Natural killer cell (primary cell): ENCODE data around the gene GLIS1. TPM values are rescaled to one million over a fixed set of nuclear protein-coding genes. Genes with fewer than 3 reads are reported as not detected.

Experiments used
- ATAC-seq, 3 donors: fragments of 150-1000 bp in 2 of 3; fragments of 200-7000 bp in 1 of 3; cut with Tn5 transposase; 1 replicate in 1 of 3; 2 replicates in 2 of 3; pipeline ENCODE4 v1.10.0; 2021; ENCODE audit warnings: mild to moderate bottlenecking in 2 of 3, moderate library complexity in 2 of 3
- DNase-seq, 2 donors: peaks; one replicate each; pipeline versions ENCODE4 v3.0.0 to v3.0.0-alpha.2; 2013 to 2021; ENCODE audit warnings: mixed read lengths in 1 of 2
- H3K27ac ChIP-seq: one replicate; pipeline ENCODE4 v1.5.1; 2013; ENCODE audit warnings: mild to moderate bottlenecking, low read length
- H3K27me3 ChIP-seq: one replicate; pipeline ENCODE4 v1.6.1; 2013; ENCODE audit warnings: low read length; ENCODE audit not compliant: control insufficient read depth, insufficient read depth
- H3K36me3 ChIP-seq: one replicate; pipeline ENCODE4 v1.6.1; 2013; ENCODE audit warnings: low read length; ENCODE audit not compliant: control insufficient read depth, insufficient read depth
- H3K4me1 ChIP-seq: one replicate; pipeline ENCODE4 v1.6.1; 2013; ENCODE audit warnings: low read length; ENCODE audit not compliant: control insufficient read depth, insufficient read depth
- H3K4me3 ChIP-seq: one replicate; pipeline ENCODE4 v1.5.1; 2013; ENCODE audit warnings: low read length
- H3K9me3 ChIP-seq: one replicate; pipeline ENCODE4 v1.6.1; 2013; ENCODE audit warnings: low read length; ENCODE audit not compliant: control insufficient read depth, insufficient read depth
- H3K27ac Mint-ChIP-seq, 2 donors: one replicate each; pipeline ENCODE4 v1.8.0; 2022; ENCODE audit warnings: mild to moderate bottlenecking in 2 of 2, mixed read lengths in 2 of 2, moderate library complexity in 1 of 2
- H3K27me3 Mint-ChIP-seq, 2 donors: one replicate each; pipeline ENCODE4 v1.8.0; 2022; ENCODE audit warnings: low read depth in 2 of 2, mixed read lengths in 2 of 2
- H3K36me3 Mint-ChIP-seq: one replicate; pipeline ENCODE4 v1.8.0; 2022; ENCODE audit warnings: mixed read lengths
- H3K4me1 Mint-ChIP-seq, 2 donors: one replicate each; pipeline ENCODE4 v1.8.0; 2022; ENCODE audit warnings: mixed read lengths in 2 of 2
- H3K4me3 Mint-ChIP-seq: one replicate; pipeline ENCODE4 v1.8.0; 2022; ENCODE audit warnings: mild to moderate bottlenecking, moderate library complexity, mixed read lengths
- H3K9me3 Mint-ChIP-seq, 2 donors: one replicate each; pipeline ENCODE4 v1.8.0; 2022; ENCODE audit warnings: mixed read lengths in 2 of 2
- WGBS: methylation state at CpG from one replicate; pipeline ENCODE4 v1.1.7; 2013; ENCODE audit warnings: missing lambda C conversion rate; ENCODE audit not compliant: insufficient coverage; 5-methylcytosine and 5-hydroxymethylcytosine counted together
- intact Hi-C: fragments of 100-400 bp; cut with micrococcal nuclease; formaldehyde crosslinking; loops from one replicate; pipeline ENCODE4 v1.14.2; 2022
- total RNA-seq, 4 donors: library from RNA; stranded (reverse); fragments of 120-200 nt in 1 of 4; gene quantifications; one replicate each; pipeline versions ENCODE4 v1.2.3 to v1.2.4, GENCODE V29; 2013 to 2022
- TF ChIP-seq, protein P1 (sequence below): fragments of 200-600 bp; IDR thresholded peaks from one replicate; pipeline ENCODE4 v1.8.0; 2022; ENCODE audit warnings: antibody characterized with exemption

The GLIS1 gene
- total RNA-seq, 3 donors from 2014 or later (not counting 1 experiment from before 2014, with no cell fraction given), result not detected

DNA sequence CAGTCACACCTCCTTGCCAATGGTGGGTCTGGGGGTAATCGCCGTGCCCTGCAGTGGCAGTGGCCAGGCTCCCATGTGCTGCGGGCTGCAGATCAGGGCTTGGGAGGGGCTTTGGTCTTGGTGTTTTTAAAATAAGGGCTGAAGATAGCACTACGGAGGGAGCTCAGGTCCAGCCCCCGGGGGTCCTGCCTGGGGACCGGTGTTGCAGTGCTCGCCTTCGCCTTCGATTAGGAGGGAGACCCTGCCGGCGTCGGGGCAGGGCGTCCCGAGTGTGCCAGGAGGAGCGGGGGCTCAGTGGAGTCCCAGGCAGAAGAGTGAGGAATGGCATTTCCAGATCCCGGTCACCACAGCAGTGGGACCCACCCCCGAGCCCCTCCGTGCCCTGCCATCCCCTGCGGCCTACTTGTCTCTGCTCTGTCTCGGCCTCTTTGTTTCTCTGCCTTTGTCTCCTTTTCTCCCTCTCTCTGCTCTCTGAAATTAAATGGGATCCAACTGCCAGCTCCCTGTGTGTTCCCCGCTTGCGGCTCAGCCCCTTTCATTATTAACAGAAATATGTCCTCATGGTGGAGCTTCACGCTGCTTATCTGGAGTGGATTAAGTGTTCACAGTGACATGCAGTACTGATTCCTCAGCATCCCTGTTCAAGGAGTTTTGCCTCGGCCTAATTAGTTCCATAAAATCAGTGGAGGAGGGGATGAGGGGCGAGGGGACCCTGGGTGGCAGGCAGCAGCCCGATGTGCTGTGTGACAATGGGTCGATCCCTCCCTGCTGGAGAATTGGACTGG is 235.3 kb downstream of the GLIS1 start:
- ATAC-seq (no peak), DNase-seq (no peak)
- TF ChIP-seq, protein P1, sequence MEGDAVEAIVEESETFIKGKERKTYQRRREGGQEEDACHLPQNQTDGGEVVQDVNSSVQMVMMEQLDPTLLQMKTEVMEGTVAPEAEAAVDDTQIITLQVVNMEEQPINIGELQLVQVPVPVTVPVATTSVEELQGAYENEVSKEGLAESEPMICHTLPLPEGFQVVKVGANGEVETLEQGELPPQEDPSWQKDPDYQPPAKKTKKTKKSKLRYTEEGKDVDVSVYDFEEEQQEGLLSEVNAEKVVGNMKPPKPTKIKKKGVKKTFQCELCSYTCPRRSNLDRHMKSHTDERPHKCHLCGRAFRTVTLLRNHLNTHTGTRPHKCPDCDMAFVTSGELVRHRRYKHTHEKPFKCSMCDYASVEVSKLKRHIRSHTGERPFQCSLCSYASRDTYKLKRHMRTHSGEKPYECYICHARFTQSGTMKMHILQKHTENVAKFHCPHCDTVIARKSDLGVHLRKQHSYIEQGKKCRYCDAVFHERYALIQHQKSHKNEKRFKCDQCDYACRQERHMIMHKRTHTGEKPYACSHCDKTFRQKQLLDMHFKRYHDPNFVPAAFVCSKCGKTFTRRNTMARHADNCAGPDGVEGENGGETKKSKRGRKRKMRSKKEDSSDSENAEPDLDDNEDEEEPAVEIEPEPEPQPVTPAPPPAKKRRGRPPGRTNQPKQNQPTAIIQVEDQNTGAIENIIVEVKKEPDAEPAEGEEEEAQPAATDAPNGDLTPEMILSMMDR, result no peak
- H3K4me1 Mint-ChIP-seq, result peaks cover 9% of the 10 kb centered on the region in 2 donors
- 93% methylated on average over 27 of the region's 27 CpGs for WGBS
- intact Hi-C loops, result no loop called here
- H3K27me3 Mint-ChIP-seq, result peaks cover 4 to 7% of the 10 kb centered on the region in 2 donors
- H3K27ac Mint-ChIP-seq, result peak overlapping the region in 1 of 2 donors; percentile 0
- no peaks in the 10 kb centered on the region for H3K36me3 Mint-ChIP-seq
- Histone ChIP-seq H3K36me3 (no peaks in the 10 kb centered on the region), H3K27ac (no peak overlapping the region), H3K27me3 (peaks cover 2% of the 10 kb centered on the region), H3K4me3 (no peak overlapping the region), H3K4me1 (peaks cover 13% of the 10 kb centered on the region), H3K9me3 (no peaks in the 10 kb centered on the region)
- no peaks in the 10 kb centered on the region for H3K9me3 Mint-ChIP-seq
- no peak overlapping the region for H3K4me3 Mint-ChIP-seq

DNA sequence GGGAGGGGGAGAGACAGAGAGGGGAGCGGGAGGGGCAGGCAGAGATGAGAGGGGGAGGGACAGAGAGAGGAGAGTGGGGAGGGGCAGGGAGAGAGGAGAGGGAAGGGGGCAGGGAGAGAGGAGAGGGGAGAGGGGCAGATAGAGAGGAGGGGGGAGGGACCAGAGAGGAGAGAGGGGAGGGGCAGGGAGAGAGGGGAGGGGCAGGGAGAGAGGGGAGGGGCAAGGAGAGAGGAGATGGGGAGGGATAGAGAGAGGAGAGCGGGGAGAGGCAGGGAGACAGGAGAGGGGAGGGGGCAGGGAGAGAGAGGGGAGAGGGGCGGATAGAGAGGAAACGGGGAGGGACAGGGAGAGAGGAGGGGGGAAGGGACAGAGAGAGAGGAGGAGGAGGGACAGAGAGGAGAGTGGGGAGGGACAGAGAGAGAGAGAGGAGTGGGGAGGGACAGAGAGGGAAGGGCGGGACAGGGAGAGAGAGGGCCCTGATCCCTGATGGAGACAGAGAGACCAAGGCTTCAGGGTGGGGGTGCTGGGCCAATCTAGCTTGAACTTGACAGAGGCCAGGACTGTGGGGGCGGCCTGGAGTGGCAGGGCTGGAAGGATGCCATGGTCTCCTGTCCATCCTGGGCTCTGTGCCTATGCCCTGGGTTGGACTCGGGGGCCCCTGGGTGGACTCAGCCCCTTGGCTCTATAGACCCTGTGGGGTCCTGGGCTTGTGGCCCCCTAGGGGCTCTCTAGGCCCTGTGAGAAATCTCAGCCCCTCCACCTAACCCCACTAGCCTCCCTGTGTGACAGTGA is 236.1 kb downstream of the GLIS1 start:
- DNase-seq (no peak), ATAC-seq (no peak)
- TF ChIP-seq, protein P1, result no peak
- Histone ChIP-seq H3K4me1 (peaks cover 18% of the 10 kb centered on the region), H3K9me3 (no peaks in the 10 kb centered on the region), H3K27me3 (peaks cover 2% of the 10 kb centered on the region), H3K4me3 (no peak overlapping the region), H3K27ac (no peak overlapping the region), H3K36me3 (no peaks in the 10 kb centered on the region)
- no peaks in the 10 kb centered on the region for H3K36me3 Mint-ChIP-seq
- no peaks in the 10 kb centered on the region for H3K9me3 Mint-ChIP-seq
- intact Hi-C loops, result no loop called here
- WGBS, result 79% methylated on average over 7 of the region's 7 CpGs
- H3K4me3 Mint-ChIP-seq, result no peak overlapping the region
- H3K4me1 Mint-ChIP-seq, result peaks cover 9 to 11% of the 10 kb centered on the region in 2 donors
- peak overlapping the region in 1 of 2 donors; percentile 0 for H3K27ac Mint-ChIP-seq
- H3K27me3 Mint-ChIP-seq, result peaks cover 4 to 7% of the 10 kb centered on the region in 2 donors

DNA sequence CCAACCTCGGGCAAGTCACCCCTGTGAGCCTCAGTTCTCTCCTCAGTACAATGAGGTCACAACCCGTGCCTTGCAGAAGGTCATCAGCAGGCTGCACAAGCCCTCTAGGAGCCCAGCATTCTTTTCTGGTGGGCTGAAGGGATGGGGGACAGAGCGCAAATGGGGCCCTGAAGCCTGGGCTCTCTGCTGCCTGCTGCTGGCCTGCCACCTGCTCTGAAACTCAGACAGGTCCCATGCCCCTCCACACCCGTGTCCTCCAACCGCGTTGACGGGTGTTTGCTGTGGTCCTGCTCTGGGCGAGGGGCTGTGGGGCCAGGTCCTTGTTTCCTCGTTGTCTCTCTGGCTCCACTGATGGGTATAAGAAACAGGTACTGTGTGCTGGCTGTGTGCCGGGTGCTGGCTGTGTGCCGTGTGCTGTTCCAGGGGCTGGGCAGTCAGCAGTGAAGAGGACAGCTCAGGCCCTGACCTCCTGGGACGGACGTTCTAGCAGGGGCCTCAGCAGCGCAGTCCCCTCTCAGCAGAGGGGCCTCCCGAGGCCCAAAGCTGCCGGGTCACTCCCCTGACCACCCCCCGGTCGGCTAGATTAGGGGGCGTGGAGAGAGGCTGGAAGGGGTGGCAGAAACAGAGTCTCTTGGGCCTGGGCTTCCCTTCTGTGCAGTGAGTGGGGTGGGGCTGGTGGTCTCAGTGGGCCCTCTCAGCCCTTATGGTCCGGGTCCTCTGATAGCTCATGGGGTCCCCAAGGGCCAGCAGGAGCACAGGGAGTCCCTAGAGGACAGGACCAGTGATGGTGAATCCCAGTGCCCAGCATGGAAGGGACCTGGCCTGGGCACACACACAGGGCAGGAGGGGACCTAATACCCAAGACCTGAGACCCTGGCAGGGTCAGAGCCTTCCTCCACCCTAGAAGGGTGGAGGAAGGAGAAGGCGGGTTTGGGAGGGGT is 237.6 kb downstream of the GLIS1 start:
- no peak for ATAC-seq
- Histone ChIP-seq H3K27ac (no peak overlapping the region), H3K36me3 (no peaks in the 10 kb centered on the region), H3K27me3 (peaks cover 2% of the 10 kb centered on the region), H3K4me1 (peaks cover 18% of the 10 kb centered on the region), H3K9me3 (no peaks in the 10 kb centered on the region), H3K4me3 (no peak overlapping the region)
- no peak overlapping the region for H3K4me3 Mint-ChIP-seq
- peaks cover 9 to 11% of the 10 kb centered on the region in 2 donors for H3K4me1 Mint-ChIP-seq
- WGBS, result 86% methylated on average over 21 of the region's 21 CpGs
- H3K36me3 Mint-ChIP-seq, result no peaks in the 10 kb centered on the region
- no peak for DNase-seq
- H3K9me3 Mint-ChIP-seq, result no peaks in the 10 kb centered on the region
- no peak overlapping the region for H3K27ac Mint-ChIP-seq
- TF ChIP-seq, protein P1, result no peak
- H3K27me3 Mint-ChIP-seq, result peaks cover 4 to 7% of the 10 kb centered on the region in 2 donors
- intact Hi-C loops, result no loop called here
